DMS53 (cell line): ENCODE data around the gene GULP1.
"Not testable (repeated sequence)": the region's sequence is repeated elsewhere in the genome, so short reads cannot be mapped to it uniquely, and the experiment has no call there.

Experiments used
- DNase-seq: peaks from one replicate; lab custom pipeline; 2025; lab: John Stamatoyannopoulos, UW

Gene GULP1

GRCh38 chr2:188527141-188527540, 235.5 kb downstream of the GULP1 start:
- no peak for DNase-seq

- DNase-seq, result no peak
Observed at GRCh38 chr2:188527581-188527993, 235.9 kb downstream of the GULP1 start.

- peak; percentile 19 for DNase-seq
Observed at GRCh38 chr2:188529710-188530109, 238.0 kb downstream of the GULP1 start.

- no peak for DNase-seq
Observed at GRCh38 chr2:188534875-188535274, 243.2 kb downstream of the GULP1 start.

GRCh38 chr2:188551671-188552070, 260.0 kb downstream of the GULP1 start:
- no peak for DNase-seq

GRCh38 chr2:188557081-188557480, 265.4 kb downstream of the GULP1 start:
- no peak for DNase-seq

- DNase-seq, result not testable (repeated sequence)
Observed at GRCh38 chr2:188559455-188559854, 267.8 kb downstream of the GULP1 start.

- no peak for DNase-seq
Observed at GRCh38 chr2:188561473-188561979, 269.9 kb downstream of the GULP1 start.

- DNase-seq, result no peak
Observed at GRCh38 chr2:188569431-188570165, 277.9 kb downstream of the GULP1 start.

GRCh38 chr2:188570370-188570769, 278.7 kb downstream of the GULP1 start:
- DNase-seq, result no peak

- DNase-seq, result peak; percentile 7
Observed at GRCh38 chr2:188571543-188572303, 280.0 kb downstream of the GULP1 start.

GRCh38 chr2:188572592-188572991, 280.9 kb downstream of the GULP1 start:
- DNase-seq, result peak; percentile 8

- peak; percentile 59 for DNase-seq
Observed at GRCh38 chr2:188573453-188573852, 281.8 kb downstream of the GULP1 start.

GRCh38 chr2:188576006-188576405, 284.3 kb downstream of the GULP1 start:
- DNase-seq, result no peak

- no peak for DNase-seq
Observed at GRCh38 chr2:188576651-188577050, 285.0 kb downstream of the GULP1 start.

GRCh38 chr2:188577231-188577630, 285.6 kb downstream of the GULP1 start:
- no peak for DNase-seq

GRCh38 chr2:188580738-188581137, 289.1 kb downstream of the GULP1 start:
- no peak for DNase-seq

- no peak for DNase-seq
Observed at GRCh38 chr2:188582211-188582610, 290.5 kb downstream of the GULP1 start.

- no peak for DNase-seq
Observed at GRCh38 chr2:188588235-188588634, 296.6 kb downstream of the GULP1 start.

- DNase-seq, result no peak
Observed at GRCh38 chr2:188596054-188596453, 304.4 kb downstream of the GULP1 start.

- DNase-seq, result peak; percentile 54
Observed at GRCh38 chr2:188598551-188598950, 306.9 kb downstream of the GULP1 start.

- DNase-seq, result peak; percentile 14
Observed at GRCh38 chr2:188599140-188599539, 307.5 kb downstream of the GULP1 start.

- DNase-seq, result no peak
Observed at GRCh38 chr2:188600536-188601210, 309.0 kb downstream of the GULP1 start.
